HG03103 (cell line): Measurements from ENCODE around the gene EPB41L2.
"Not testable (repeated sequence)": the region's sequence is repeated elsewhere in the genome, so short reads cannot be mapped to it uniquely, and the experiment has no call there.

Experiments used
- ATAC-seq: cut with Tn5 transposase; IDR thresholded peaks from one replicate; pipeline ENCODE4 v1.9.1; 2021; ENCODE audit warnings: low read depth; ENCODE audit not compliant: unreplicated experiment

EPB41L2 gene

DNA sequence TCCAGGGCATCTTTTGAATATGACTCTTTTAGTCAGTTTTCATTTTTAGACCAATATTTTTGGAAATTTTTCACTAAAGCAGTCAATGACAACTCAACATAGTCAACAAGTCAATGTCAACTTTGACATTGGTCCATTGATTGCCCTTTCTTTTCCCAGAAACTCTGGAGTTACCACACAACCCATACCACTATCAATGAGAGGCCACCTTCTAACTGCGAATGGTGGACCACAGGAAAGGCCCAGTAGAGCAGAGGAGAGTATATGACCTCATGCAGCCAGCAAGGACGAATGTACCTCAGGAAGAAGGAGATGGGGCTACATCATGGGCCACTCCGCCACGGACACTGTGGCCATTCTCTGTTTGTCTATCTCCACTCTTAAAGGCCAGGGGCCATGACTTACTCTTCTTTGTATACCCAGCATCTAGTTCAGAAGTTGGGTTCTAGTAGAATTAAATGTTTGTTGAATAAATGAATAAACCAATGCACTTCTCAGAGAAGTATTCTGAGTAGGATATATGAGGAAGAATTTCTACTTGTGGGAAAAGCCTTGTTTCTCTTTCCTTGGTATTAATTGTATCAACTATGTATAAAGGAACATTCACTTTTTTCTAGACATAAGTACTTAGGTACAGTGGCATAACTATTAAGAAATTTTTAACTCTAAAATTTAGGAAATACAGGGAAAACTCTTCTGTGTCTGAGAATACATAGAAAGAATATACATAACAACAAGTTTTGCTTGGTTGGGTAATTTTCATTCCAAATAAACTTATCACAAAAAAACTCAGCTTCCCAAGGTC, 236.4 kb downstream of the EPB41L2 start:
- no peak for ATAC-seq

DNA sequence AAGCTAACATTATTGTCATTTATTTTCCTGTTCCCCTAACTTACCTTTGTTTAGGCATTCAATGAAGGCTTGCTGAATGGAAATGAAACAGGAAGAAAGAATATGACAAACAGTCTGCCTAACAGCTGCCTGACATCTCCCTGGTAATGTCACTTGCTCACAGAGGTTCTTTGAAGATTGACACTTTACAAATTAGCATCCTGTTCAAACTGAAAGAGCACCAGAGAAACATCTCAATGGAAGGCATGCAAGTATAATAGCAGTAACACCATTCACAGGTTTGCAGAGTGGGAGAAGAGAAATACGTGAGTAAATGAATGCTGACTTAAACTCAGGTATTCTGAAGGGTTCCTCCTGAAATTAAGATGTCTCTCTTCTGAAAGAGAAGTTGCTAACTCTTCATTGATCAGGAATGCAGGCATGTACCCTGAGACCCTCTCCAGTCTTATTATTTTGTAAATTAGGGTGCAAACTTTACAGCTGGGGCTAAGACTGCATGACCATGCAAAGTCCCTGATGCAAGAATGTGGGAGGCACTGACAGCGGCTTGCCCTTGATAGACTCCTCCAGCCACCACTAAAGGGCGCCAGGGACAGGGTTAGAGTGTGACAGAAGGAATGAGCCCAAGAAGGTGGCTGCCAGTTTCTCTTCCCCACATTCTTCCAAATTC, 237.1 kb downstream of the EPB41L2 start:
- no peak for ATAC-seq

DNA sequence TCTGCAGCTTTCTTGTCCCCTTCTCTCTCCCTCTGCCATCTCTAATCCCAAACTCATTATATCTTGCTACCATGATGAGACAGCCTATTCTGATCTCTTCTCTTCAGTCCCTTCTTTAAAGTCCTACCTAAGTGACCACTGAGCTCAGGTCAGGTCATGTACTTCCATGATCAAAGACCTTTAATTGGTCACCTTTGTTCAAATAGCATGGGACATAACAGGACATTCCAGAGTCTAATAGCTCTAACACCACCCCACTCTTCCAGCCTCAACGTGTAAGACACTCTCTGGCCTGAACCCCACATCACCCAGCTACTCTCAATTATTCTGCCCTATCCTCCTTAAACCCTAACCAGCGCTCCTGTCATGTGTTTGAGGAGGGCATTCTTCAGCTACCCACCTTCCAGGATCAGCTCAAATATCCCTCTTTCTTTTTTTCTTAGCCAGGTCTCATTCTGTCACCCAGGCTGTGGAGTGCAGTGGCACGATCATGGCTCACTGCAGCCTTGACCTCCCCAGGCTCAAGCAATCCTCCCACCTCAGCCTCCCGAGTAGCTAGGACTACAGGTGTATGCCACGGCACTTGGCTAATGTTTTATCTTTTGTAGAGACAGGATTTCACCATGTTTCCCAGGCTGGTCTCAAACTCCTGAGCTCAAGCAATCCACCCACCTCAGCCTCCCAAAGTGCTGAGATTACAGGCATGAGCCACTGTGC, 237.9 kb downstream of the EPB41L2 start:
- ATAC-seq = no peak

DNA sequence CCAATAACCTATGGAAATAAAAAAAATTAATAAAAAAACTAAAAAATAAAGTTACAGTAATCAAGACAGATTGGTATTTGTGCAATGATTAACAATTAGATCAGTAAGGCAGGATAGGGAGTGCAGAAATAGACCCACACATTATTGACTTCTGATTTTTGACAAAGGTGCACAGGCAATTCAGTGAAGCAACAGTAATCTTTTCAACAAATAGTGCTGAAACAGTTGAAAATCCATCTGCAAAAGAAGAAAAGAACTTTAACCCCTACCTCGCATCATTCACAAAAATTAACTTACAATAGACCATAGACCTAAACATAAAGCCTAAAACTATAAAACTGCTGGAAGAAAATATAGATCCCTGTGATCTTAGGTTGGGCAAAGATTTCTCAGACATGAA, 240.3 kb downstream of the EPB41L2 start:
- ATAC-seq = no peak

DNA sequence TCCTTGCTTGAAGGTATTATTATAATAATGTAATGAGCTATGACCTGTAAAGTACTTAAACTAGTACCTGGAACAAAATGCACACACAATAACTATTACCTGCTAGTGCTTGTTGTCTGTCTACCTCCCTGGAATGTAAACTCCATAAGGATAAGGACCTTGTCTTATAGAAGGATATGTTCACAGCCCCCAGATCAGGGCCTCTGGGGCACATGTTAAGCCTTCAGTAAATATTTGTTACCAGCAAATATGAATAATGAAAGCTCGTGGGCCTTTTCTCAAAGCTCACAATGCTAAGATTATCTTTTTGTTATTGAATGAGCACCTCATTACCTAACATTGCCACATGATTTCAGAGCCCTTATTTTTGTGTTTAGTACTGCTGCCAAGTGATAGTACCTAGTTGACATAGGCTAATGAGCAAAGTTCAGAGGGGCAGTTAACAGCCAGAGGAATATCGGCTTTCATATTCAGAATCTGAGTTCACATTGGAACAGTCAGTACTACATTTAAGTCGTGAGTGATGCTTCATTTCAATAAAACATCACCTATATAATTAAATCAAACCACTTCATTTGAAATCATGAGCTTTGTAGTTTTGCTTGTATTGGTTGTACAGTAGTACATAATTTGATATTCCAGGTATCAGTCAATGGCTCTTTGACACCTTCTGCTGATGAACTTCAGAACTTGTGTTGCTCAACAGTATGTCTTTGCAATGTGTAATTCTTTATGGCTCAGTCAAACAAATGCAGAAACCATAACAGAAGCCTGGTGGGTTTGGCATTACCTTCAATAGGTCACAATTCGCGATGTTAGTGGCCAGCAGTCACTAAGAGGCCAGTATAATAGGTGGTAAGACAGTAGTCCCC, 247.6 kb downstream of the EPB41L2 start:
- ATAC-seq = no peak

DNA sequence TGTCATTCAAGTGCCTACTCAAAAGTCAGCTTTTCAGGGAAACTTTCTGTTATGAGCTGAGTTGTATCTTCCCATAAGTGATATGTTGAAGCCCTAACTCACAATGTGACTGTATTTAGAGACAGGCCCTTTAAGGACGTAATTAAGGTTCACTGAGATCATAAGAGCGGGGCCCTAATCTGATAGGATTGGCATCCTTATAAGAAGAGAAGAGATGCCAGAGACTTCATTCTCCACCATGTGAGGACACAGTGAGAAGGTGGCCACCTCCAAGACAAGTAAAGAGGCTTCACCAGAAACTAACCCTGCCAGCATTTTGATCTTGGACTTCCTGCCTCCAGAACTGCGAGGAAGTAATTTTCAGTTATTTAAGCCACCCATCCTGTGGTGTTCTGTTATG, 248.5 kb downstream of the EPB41L2 start:
- ATAC-seq = no peak

DNA sequence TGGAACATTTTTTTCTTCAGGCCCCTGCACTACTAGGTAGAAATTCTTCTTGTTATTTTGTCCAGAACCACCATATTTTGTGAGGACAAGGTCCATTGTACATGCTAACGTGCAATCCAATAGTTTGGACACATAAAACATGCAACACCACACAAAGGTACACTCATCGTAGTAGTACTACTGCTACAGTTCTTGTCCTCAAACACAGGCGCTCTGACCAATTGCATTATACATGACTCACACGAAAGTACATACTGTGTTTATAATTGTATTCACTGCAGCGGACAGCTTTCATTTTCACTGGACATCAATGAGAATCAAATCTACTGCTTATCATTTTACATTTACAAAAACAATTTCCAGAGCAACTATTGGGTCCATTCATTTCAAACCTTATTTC, 251.1 kb downstream of the EPB41L2 start:
- no peak for ATAC-seq

DNA sequence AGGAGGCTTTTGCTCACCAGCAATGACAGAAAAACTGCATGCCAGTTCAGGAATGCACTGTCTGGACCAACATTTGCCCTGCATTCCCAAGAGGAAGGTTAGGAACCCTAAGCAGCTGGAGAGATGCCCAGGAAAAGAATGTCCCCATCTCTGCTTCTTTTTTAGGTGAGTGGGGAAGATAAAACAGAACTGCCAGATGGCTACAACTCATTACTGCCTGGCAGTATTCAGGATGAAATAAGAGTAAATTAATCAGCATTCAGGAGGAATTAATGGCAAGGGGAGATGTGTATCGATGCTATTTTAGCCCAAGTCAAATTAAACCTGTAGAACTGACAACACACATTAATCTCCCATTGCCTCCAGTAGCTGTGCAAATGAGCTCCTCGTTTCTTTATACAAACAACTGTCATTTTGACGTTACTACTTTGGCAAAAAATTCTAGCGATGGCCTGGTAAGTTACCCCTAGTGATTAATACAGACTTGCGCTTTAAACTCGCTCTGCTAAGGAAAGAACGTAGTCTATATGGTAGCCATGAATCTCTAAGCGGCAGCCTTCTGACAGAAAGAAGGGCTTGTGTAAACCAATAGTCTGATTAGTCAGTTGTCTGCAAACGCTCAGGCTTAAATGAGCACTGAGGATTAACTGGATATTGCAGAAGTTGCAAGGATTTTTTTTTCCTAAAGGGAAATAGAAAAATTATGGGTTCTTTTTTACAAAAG, 252.6 kb downstream of the EPB41L2 start:
- ATAC-seq = no peak

DNA sequence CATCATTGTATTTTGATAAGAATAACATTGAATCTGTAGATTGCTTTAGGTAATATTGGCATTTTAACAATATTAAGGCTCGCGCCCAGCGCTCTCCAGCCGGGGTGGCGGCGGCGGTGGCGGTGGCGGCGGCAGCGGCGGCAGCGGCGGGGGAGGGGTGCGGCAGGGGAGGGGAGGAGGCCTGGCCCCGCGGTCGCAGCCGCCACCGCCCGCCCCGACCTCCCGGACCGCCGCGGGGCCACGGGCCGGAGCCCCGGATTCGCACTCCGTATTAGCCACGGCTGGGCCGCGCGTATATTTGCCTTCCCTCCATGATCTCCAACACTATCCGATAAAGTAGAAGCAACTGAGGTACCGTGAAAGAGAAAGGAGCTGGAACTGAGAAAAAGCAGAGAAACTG, 261.7 kb downstream of the EPB41L2 start:
- not testable (repeated sequence) for ATAC-seq

DNA sequence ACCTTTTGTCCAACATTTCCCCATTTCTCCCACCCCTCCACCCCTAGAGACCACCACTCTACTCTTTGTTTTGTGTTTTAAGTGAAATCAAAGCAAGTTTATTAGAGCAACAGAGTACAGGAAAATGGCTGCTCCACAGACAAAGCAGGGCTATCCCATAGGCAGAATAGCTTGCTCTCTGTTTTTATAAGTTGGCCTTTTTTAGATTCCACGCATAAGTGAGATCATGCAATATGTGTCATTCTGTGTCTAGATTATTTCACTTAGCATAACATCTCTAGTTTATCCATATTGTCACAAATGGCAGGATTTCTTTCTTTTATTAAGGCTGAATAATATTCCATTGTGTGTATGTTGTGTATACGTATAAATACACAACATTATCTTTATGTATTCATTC, 266.0 kb downstream of the EPB41L2 start:
- no peak for ATAC-seq

DNA sequence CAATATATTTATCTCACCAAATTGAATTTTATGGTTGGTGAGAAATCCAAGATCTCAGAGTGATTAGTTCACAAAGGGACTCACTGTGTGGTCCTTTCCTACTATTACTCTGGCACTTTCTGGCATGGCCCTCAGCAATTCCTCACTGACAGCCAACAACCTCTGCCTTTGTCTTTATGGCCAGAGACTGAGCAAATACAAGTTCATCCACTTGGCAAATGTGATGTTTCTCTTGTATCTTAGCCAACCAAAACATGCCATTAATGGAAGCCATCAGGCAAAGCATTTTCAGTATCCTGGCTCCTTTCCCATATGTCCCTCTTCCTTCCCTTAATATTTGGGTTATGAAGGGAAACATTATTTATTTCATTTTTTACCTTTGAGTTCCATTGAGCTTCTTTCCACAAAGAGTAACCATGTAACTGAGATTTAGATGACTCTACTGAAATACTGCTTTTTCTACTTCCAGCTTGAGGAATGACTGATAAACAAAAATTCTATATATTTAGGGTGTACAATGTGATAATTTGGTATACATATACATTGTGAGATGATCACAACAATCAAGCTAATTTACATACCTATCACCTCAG, 266.6 kb downstream of the EPB41L2 start:
- ATAC-seq = no peak

DNA sequence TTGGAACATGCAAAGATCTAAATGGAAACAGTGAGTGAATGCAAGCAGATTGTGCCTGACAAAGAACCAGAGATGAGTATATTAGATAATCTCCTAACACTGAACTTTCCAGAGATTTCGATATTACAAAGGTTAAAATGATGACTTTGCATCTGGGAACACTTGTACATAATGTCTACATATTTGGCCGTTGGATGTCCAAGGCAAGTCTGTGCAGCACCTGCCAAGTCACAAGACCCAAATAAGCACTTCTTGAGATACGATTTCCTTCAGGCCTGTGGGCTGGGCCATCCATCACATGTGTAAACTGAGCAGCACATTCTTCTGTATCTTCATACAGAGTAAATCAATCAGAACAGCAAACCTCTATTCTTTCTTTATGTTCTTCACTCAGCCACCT, 268.3 kb downstream of the EPB41L2 start:
- no peak for ATAC-seq

DNA sequence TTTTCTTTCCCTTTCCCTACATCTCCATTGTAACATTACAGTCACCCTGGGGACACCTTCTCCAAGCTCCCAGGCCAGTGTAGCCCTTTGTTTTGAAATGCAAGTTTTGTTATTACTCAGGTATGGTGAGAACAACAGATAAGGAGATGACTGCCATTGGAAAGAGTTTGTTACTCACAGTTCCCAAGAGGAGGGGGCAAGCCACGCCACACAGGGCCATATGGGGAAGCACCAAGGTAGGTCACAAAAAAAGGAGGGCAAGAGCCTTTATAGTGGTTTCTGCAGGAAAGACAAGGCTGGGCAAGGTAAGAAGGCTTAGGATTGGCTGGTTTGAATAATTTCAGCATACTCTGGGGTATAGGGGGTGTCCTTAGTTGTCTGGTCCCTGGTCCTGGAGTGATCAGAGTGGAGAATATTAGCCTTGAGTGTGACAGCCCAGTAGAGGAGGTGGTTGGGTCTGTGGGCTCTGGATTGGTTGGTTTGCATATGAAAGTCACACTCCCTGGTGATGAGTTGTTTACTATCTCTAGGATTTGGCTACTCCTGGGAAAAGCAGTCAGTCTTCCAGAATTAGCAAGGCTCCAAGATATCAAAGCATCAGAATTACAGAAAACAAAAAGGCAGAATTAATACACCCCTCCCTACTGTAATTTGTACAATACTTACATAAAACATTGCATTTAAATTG, 268.9 kb downstream of the EPB41L2 start:
- no peak for ATAC-seq
